ENCODE results near the gene TNFSF10.

Gene TNFSF10

DNA sequence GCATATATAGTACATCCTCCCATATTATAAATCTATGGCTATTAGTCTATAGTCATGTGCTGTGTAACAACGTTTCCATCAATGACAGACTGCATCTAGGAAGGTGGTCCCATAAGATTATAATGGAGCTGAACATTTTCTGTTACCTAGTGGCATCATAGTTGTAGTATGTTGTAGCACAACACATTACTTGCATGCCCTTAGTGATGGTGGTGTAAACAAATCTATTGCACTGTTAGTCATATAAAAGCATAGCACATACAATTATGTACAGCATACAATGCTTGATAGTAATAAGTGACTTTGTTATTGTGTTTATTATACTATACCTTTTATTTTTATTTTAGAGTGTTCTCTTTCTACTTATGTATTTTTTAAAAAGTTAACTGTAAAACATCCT lies 37.4 kb upstream of the TNFSF10 start:
- H4K20me1 ChIP-seq (ENCODE audit: low read depth, low read length): no peaks in the 10 kb centered on the region
- no peaks in the 10 kb centered on the region for H3K79me2 ChIP-seq (ENCODE audit: insufficient read depth, low read length)
- H3K4me3 ChIP-seq (ENCODE audit: insufficient read depth, low read length, poor library complexity, severe bottlenecking): no peak overlapping the region
- H2AFZ ChIP-seq (ENCODE audit: low read depth, low read length, severe bottlenecking): no peak overlapping the region
- H3K27ac ChIP-seq (ENCODE audit: low read depth, low read length): no peak overlapping the region
- TF ChIP-seq EZH2phosphoT487 (conservative IDR thresholded peaks at IDR 0.05; ENCODE audit: low read length): no peak
- TF ChIP-seq, protein P1, sequence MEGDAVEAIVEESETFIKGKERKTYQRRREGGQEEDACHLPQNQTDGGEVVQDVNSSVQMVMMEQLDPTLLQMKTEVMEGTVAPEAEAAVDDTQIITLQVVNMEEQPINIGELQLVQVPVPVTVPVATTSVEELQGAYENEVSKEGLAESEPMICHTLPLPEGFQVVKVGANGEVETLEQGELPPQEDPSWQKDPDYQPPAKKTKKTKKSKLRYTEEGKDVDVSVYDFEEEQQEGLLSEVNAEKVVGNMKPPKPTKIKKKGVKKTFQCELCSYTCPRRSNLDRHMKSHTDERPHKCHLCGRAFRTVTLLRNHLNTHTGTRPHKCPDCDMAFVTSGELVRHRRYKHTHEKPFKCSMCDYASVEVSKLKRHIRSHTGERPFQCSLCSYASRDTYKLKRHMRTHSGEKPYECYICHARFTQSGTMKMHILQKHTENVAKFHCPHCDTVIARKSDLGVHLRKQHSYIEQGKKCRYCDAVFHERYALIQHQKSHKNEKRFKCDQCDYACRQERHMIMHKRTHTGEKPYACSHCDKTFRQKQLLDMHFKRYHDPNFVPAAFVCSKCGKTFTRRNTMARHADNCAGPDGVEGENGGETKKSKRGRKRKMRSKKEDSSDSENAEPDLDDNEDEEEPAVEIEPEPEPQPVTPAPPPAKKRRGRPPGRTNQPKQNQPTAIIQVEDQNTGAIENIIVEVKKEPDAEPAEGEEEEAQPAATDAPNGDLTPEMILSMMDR (IDR thresholded peaks at IDR 0.05; ENCODE audit: insufficient read depth, low read length, poor library complexity, severe bottlenecking): no peak
- H3K9ac ChIP-seq (ENCODE audit: low read length): no peak overlapping the region
- no peaks in the 10 kb centered on the region for H3K36me3 ChIP-seq (ENCODE audit: low read length)
- no peaks in the 10 kb centered on the region for H3F3A ChIP-seq (ENCODE audit: insufficient read depth)
- H3K4me2 ChIP-seq (ENCODE audit: low read depth, low read length, poor library complexity, severe bottlenecking): no peak overlapping the region
- no peaks in the 10 kb centered on the region for H3K9me3 ChIP-seq (ENCODE audit: insufficient read depth, low read length)
- no peaks in the 10 kb centered on the region for H3K9me2 ChIP-seq (replicated peaks; ENCODE audit: insufficient read depth, low read length)
- H3K27me3 ChIP-seq (ENCODE audit: low read length): no peaks in the 10 kb centered on the region

DNA sequence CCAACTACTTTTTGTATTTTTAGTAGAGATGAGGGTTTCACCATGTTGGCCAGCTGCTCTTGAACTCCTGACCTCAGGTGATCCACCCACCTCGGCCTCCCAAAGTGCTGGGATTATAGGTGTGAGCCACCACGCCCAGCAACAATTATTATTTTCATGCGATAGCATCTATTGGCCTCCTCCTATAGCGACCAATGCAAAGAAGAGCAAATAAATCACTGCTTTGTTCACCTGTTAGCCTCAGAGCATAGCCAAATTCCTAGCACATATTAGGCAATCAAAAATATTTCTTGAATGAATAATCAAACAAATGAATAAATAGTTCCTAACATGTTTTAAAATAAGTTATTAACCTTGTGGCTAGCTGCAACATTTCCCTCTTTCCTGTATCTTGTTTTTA lies 36.8 kb upstream of the TNFSF10 start:
- no peaks in the 10 kb centered on the region for H4K20me1 ChIP-seq (ENCODE audit: low read depth, low read length)
- no peaks in the 10 kb centered on the region for H3F3A ChIP-seq (ENCODE audit: insufficient read depth)
- no peaks in the 10 kb centered on the region for H3K27me3 ChIP-seq (ENCODE audit: low read length)
- no peak overlapping the region for H2AFZ ChIP-seq (ENCODE audit: low read depth, low read length, severe bottlenecking)
- no peak overlapping the region for H3K27ac ChIP-seq (ENCODE audit: low read depth, low read length)
- H3K4me2 ChIP-seq (ENCODE audit: low read depth, low read length, poor library complexity, severe bottlenecking): no peak overlapping the region
- H3K9me3 ChIP-seq (ENCODE audit: insufficient read depth, low read length): no peaks in the 10 kb centered on the region
- TF ChIP-seq, protein P1 (IDR thresholded peaks at IDR 0.05; ENCODE audit: insufficient read depth, low read length, poor library complexity, severe bottlenecking): no peak
- no peak for TF ChIP-seq EZH2phosphoT487 (conservative IDR thresholded peaks at IDR 0.05; ENCODE audit: low read length)
- no peak overlapping the region for H3K9ac ChIP-seq (ENCODE audit: low read length)
- no peaks in the 10 kb centered on the region for H3K9me2 ChIP-seq (replicated peaks; ENCODE audit: insufficient read depth, low read length)
- no peak overlapping the region for H3K4me3 ChIP-seq (ENCODE audit: insufficient read depth, low read length, poor library complexity, severe bottlenecking)
- no peaks in the 10 kb centered on the region for H3K36me3 ChIP-seq (ENCODE audit: low read length)
- no peaks in the 10 kb centered on the region for H3K79me2 ChIP-seq (ENCODE audit: insufficient read depth, low read length)

DNA sequence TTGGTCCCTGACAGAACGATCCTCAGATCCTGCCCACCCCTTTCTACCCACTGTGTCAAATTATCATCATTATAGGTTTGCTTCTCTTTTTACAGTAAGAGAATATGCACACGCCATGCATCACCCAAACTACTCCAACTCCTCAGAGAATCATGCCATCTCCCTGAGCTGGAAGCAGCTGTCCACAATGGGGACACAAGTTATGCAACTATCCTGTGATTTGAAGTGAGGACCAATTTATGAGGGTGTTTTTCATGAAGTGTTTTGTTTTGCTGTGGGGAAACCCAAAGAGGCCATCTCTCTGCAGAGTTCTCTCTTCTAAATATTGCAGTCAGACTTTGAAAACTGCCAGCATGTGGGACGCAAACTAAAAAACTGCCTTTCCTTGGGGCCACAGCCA lies 35.8 kb upstream of the TNFSF10 start:
- no peak overlapping the region for H3K9ac ChIP-seq (ENCODE audit: low read length)
- no peaks in the 10 kb centered on the region for H3K36me3 ChIP-seq (ENCODE audit: low read length)
- H3K4me2 ChIP-seq (ENCODE audit: low read depth, low read length, poor library complexity, severe bottlenecking): no peak overlapping the region
- H4K20me1 ChIP-seq (ENCODE audit: low read depth, low read length): no peaks in the 10 kb centered on the region
- no peaks in the 10 kb centered on the region for H3K9me3 ChIP-seq (ENCODE audit: insufficient read depth, low read length)
- H3K27ac ChIP-seq (ENCODE audit: low read depth, low read length): no peak overlapping the region
- H2AFZ ChIP-seq (ENCODE audit: low read depth, low read length, severe bottlenecking): no peak overlapping the region
- TF ChIP-seq EZH2phosphoT487 (conservative IDR thresholded peaks at IDR 0.05; ENCODE audit: low read length): no peak
- TF ChIP-seq, protein P1 (IDR thresholded peaks at IDR 0.05; ENCODE audit: insufficient read depth, low read length, poor library complexity, severe bottlenecking): no peak
- no peaks in the 10 kb centered on the region for H3K79me2 ChIP-seq (ENCODE audit: insufficient read depth, low read length)
- H3F3A ChIP-seq (ENCODE audit: insufficient read depth): no peaks in the 10 kb centered on the region
- H3K27me3 ChIP-seq (ENCODE audit: low read length): no peaks in the 10 kb centered on the region
- H3K4me3 ChIP-seq (ENCODE audit: insufficient read depth, low read length, poor library complexity, severe bottlenecking): no peak overlapping the region
- H3K9me2 ChIP-seq (replicated peaks; ENCODE audit: insufficient read depth, low read length): no peaks in the 10 kb centered on the region

Data from SU-DHL-6 (cell line).